ENCODE results near the gene ZMYND11. TPM values are rescaled to one million over a fixed set of nuclear protein-coding genes. Genes with fewer than 3 reads are reported as not detected.

ZMYND11 gene
- total and polyA plus RNA-seq, 5 donors from 2014 or later: 24.8 to 44.2 (median 31.8) TPM

DNA sequence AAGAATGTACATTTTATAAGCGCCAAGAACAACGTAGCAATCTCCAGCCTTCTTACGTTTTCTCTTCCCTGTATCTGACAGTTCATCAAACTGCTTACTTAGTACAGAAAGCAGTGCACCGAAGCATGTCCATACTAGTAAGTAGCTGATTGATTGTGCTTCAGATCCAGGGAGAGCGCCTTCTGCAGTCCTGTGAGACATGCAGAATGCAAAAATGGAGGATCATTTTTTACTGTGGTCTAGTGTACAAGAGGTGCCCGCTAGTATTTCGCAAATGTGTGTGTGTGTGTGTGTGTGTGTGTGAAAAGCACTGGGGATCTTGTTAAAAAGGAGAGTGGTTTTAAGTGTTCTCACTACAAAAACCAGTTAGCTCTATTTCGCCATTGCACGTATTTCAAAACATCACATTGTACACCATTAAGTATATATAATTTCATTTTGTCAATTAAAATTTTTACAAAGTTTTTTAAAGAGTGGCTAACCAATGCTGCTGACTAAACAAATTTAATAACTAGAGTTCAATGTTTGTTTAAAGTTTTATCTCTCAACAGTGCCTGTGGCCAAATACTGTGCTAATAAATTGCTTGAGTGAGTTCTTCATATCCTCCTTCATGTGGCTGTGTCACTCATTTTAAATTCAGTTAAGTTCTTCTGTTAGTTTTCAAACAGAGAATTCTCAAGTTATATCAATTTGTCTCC, 99.6 kb downstream of the ZMYND11 start:
- H3K36me3 Mint-ChIP-seq: peaks cover 30% of the 10 kb centered on the region
- H3K4me3 Mint-ChIP-seq: no peak overlapping the region

DNA sequence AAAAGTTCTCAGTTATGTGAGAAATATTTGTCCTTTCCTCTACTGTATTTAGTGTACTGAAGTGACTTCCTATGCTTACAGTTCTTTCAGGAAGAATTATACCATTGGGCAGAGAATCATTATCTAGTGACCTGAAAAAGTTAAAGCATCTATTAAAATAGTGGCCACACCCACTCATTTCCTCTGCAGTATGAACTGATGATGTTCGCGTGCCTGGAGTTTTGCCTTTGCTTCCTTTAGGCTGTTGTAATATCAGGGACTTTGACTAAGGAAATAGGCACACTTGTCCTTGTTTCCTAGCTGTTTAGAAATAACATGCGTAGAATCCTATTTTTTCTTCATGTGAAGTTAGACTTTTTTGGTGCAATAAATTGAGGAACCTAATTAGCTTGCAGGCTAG, 100.7 kb downstream of the ZMYND11 start:
- Mint-ChIP-seq H3K27ac (no peak overlapping the region), H3K27me3 (no peaks in the 10 kb centered on the region), H3K36me3 (peaks cover 26% of the 10 kb centered on the region), H3K4me3 (no peak overlapping the region), H3K9me3 (no peaks in the 10 kb centered on the region), H3K4me1 (peaks cover 7 to 15% (median 11%) of the 10 kb centered on the region in 4 donors)
- DNase-seq: no peak
- Histone ChIP-seq H3K36me3 (ENCODE audit: control insufficient read depth, insufficient read depth, low read length) (peaks cover 32% of the 10 kb centered on the region), H3K27ac (ENCODE audit: insufficient read depth, low read length, poor library complexity, severe bottlenecking) (no peak overlapping the region), H3K4me3 (ENCODE audit: low read depth, low read length) (no peak overlapping the region), H3K4me1 (ENCODE audit: control insufficient read depth, insufficient read depth, low read length, poor library complexity, severe bottlenecking) (no peaks in the 10 kb centered on the region), H3K27me3 (ENCODE audit: control insufficient read depth, insufficient read depth, low read length) (no peaks in the 10 kb centered on the region), H3K9me3 (ENCODE audit: control insufficient read depth in 2 of 2, low read length in 2 of 2) (no peaks in the 10 kb centered on the region)
- ATAC-seq (ENCODE audit: low read depth in 2 of 2): no peak

More for the DNA sequence above, 99.6 kb downstream of the ZMYND11 start:
- no peak for DNase-seq
- no peaks in the 10 kb centered on the region for H3K27me3 ChIP-seq (ENCODE audit: control insufficient read depth, insufficient read depth, low read length)
- ATAC-seq (ENCODE audit: low read depth in 2 of 2): no peak
- Mint-ChIP-seq H3K27me3 (no peaks in the 10 kb centered on the region), H3K4me1 (peaks cover 7 to 15% (median 11%) of the 10 kb centered on the region in 4 donors), H3K9me3 (no peaks in the 10 kb centered on the region), H3K27ac (peak overlapping the region in 2 of 3 donors; percentile 17 to 26)
- no peaks in the 10 kb centered on the region for H3K4me1 ChIP-seq (ENCODE audit: control insufficient read depth, insufficient read depth, low read length, poor library complexity, severe bottlenecking)
- no peak overlapping the region for H3K27ac ChIP-seq (ENCODE audit: insufficient read depth, low read length, poor library complexity, severe bottlenecking)
- H3K36me3 ChIP-seq (ENCODE audit: control insufficient read depth, insufficient read depth, low read length): peaks cover 26% of the 10 kb centered on the region
- H3K9me3 ChIP-seq (ENCODE audit: control insufficient read depth in 2 of 2, low read length in 2 of 2): no peaks in the 10 kb centered on the region
- H3K4me3 ChIP-seq (ENCODE audit: low read depth, low read length): no peak overlapping the region

DNA sequence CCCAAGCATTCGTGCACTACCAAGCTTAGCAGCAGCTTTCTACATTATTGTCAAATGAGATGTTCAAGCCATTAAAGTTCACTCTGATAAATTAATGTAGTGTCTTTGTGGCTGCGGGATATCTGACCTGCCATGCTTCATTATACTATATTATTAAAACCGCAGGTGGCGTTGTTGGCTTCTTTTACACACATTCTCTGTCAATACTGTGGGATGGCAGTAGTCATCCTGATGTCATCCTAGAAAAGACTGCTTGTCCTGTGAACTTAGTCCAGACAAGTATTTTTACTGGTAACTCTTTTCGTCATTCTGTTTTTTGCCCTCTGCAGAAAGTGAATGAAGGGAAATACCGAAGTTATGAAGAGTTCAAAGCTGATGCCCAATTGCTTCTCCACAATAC, 103.9 kb downstream of the ZMYND11 start:
- Histone ChIP-seq H3K27ac (ENCODE audit: insufficient read depth, low read length, poor library complexity, severe bottlenecking) (no peak overlapping the region), H3K36me3 (ENCODE audit: control insufficient read depth, insufficient read depth, low read length) (peaks cover 45% of the 10 kb centered on the region), H3K4me3 (ENCODE audit: low read depth, low read length) (no peak overlapping the region), H3K9me3 (ENCODE audit: control insufficient read depth in 2 of 2, low read length in 2 of 2) (no peaks in the 10 kb centered on the region), H3K4me1 (ENCODE audit: control insufficient read depth, insufficient read depth, low read length, poor library complexity, severe bottlenecking) (no peaks in the 10 kb centered on the region), H3K27me3 (ENCODE audit: control insufficient read depth, insufficient read depth, low read length) (no peaks in the 10 kb centered on the region)
- ATAC-seq (ENCODE audit: low read depth in 2 of 2): no peak
- H3K27me3 Mint-ChIP-seq: no peaks in the 10 kb centered on the region
- peaks cover 5 to 12% (median 9%) of the 10 kb centered on the region in 4 donors for H3K4me1 Mint-ChIP-seq
- no peak overlapping the region for H3K4me3 Mint-ChIP-seq
- no peak for DNase-seq
- H3K27ac Mint-ChIP-seq: no peak overlapping the region
- H3K36me3 Mint-ChIP-seq: peaks cover 22% of the 10 kb centered on the region
- H3K9me3 Mint-ChIP-seq: no peaks in the 10 kb centered on the region

DNA sequence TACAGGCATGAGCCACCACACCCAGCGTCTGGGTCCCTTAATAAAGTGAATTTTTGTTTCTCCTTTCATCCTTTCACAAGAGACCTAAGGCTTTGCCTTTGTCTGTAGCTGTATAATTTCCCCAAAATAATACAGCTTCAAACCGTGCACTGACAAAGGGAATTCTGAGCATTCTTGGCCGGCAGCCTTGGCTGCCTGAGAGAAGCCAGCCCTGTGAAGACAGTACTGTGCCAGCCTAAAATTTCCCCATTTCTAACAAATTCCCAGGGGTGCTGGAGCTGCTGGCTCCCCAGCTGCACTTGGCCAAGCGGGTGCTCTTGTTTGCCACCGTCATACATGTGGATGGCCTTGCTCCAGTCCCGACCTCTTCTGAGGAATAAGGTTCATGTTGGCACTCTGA, 106.2 kb downstream of the ZMYND11 start:
- no peaks in the 10 kb centered on the region for H3K9me3 Mint-ChIP-seq
- Histone ChIP-seq H3K9me3 (ENCODE audit: control insufficient read depth in 2 of 2, low read length in 2 of 2) (no peaks in the 10 kb centered on the region), H3K4me1 (ENCODE audit: control insufficient read depth, insufficient read depth, low read length, poor library complexity, severe bottlenecking) (no peaks in the 10 kb centered on the region), H3K4me3 (ENCODE audit: low read depth, low read length) (no peak overlapping the region), H3K27me3 (ENCODE audit: control insufficient read depth, insufficient read depth, low read length) (no peaks in the 10 kb centered on the region), H3K27ac (ENCODE audit: insufficient read depth, low read length, poor library complexity, severe bottlenecking) (no peak overlapping the region), H3K36me3 (ENCODE audit: control insufficient read depth, insufficient read depth, low read length) (peaks cover 58% of the 10 kb centered on the region)
- DNase-seq (no peak), ATAC-seq (ENCODE audit: low read depth in 2 of 2) (no peak)
- H3K27ac Mint-ChIP-seq: peak overlapping the region in 1 of 3 donors; percentile 32
- H3K4me1 Mint-ChIP-seq: no peaks in the 10 kb centered on the region
- H3K4me3 Mint-ChIP-seq: no peak overlapping the region
- H3K27me3 Mint-ChIP-seq: no peaks in the 10 kb centered on the region
- H3K36me3 Mint-ChIP-seq: peaks cover 32% of the 10 kb centered on the region

DNA sequence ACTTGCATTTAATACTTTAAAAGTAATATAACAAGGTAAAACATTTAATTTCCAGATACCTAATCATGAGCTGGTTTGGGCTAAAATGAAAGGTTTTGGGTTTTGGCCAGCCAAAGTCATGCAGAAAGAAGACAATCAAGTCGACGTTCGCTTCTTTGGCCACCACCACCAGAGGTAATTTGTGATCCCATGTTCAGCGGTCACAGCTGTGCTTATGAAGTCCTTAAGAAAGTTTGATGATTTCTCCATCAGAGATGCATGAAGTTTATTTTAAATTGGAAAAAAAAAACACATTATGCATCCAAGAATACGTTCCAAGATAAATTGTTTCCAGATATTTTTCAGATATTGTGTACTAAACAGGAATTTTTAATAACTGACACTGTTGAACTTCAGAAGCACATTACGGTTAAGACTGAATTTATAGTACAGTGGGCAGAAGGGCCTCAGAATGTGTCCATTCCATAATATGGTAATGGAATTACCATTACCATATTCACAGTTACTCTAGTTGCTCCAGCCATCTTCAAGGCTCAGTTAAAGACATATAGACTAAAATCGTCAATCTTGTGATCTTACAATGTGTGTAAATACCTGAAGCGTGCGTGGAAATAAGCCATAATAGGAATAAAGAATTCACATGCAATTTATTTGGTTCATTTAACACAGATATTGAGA, 106.8 kb downstream of the ZMYND11 start:
- H3K36me3 ChIP-seq (ENCODE audit: control insufficient read depth, insufficient read depth, low read length): peaks cover 64% of the 10 kb centered on the region
- H3K27ac ChIP-seq (ENCODE audit: insufficient read depth, low read length, poor library complexity, severe bottlenecking): no peak overlapping the region
- H3K4me3 Mint-ChIP-seq: no peak overlapping the region
- DNase-seq (no peak), ATAC-seq (ENCODE audit: low read depth in 2 of 2) (no peak)
- H3K27me3 ChIP-seq (ENCODE audit: control insufficient read depth, insufficient read depth, low read length): no peaks in the 10 kb centered on the region
- no peaks in the 10 kb centered on the region for H3K9me3 ChIP-seq (ENCODE audit: control insufficient read depth in 2 of 2, low read length in 2 of 2)
- no peaks in the 10 kb centered on the region for H3K27me3 Mint-ChIP-seq
- H3K9me3 Mint-ChIP-seq: no peaks in the 10 kb centered on the region
- H3K4me3 ChIP-seq (ENCODE audit: low read depth, low read length): no peak overlapping the region
- H3K36me3 Mint-ChIP-seq: peaks cover 34% of the 10 kb centered on the region
- no peaks in the 10 kb centered on the region for H3K4me1 ChIP-seq (ENCODE audit: control insufficient read depth, insufficient read depth, low read length, poor library complexity, severe bottlenecking)
- H3K4me1 Mint-ChIP-seq: no peaks in the 10 kb centered on the region
- H3K27ac Mint-ChIP-seq: no peak overlapping the region

DNA sequence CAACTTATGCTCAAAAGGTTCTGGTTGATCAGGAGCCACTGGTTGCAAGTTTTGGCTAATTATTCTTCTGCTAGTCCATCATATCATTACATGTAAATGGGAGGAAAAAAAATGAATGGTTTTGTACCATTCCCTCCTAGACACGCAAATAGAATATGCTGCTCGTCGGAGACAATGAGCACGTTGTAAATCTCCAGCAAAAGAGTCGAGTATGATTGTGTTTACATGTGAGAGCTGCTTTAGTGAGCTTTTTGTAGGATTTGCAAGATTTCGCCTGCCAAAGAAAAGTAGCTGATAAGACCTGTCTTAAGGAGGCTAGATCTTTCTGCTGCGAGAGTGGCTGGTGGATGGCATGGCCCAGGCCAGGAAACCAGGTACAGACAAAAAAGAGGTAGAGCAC, 109.0 kb downstream of the ZMYND11 start:
- peaks cover 71% of the 10 kb centered on the region for H3K36me3 ChIP-seq (ENCODE audit: control insufficient read depth, insufficient read depth, low read length)
- H3K4me3 ChIP-seq (ENCODE audit: low read depth, low read length): no peak overlapping the region
- no peaks in the 10 kb centered on the region for H3K27me3 ChIP-seq (ENCODE audit: control insufficient read depth, insufficient read depth, low read length)
- H3K9me3 Mint-ChIP-seq: no peaks in the 10 kb centered on the region
- peaks cover 44% of the 10 kb centered on the region for H3K36me3 Mint-ChIP-seq
- H3K4me3 Mint-ChIP-seq: no peak overlapping the region
- H3K27ac ChIP-seq (ENCODE audit: insufficient read depth, low read length, poor library complexity, severe bottlenecking): no peak overlapping the region
- DNase-seq (no peak), ATAC-seq (ENCODE audit: low read depth in 2 of 2) (no peak)
- H3K27ac Mint-ChIP-seq: peak overlapping the region in 1 of 3 donors; percentile 48
- no peaks in the 10 kb centered on the region for H3K4me1 Mint-ChIP-seq
- no peaks in the 10 kb centered on the region for H3K9me3 ChIP-seq (ENCODE audit: control insufficient read depth in 2 of 2, low read length in 2 of 2)
- H3K27me3 Mint-ChIP-seq: no peaks in the 10 kb centered on the region
- no peaks in the 10 kb centered on the region for H3K4me1 ChIP-seq (ENCODE audit: control insufficient read depth, insufficient read depth, low read length, poor library complexity, severe bottlenecking)

DNA sequence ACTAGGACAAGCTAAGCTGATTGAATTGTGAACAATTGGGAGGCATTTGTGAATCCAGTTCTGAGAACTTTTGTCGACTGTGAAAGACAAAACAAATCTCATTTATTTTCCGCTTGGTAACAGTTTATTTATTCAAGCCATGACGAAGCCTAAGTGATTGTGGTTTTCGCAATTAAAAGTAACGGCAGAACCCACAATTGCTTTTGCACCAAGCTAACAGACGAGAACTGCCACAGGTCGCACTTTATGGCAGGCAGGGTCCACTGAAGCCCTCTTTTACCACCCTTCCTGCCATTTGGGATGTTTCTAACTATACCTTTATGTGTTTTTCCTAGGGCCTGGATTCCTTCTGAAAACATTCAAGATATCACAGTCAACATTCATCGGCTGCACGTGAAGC, 111.2 kb downstream of the ZMYND11 start:
- Histone ChIP-seq H3K9me3 (ENCODE audit: control insufficient read depth in 2 of 2, low read length in 2 of 2) (no peaks in the 10 kb centered on the region), H3K4me1 (ENCODE audit: control insufficient read depth, insufficient read depth, low read length, poor library complexity, severe bottlenecking) (no peaks in the 10 kb centered on the region), H3K27ac (ENCODE audit: insufficient read depth, low read length, poor library complexity, severe bottlenecking) (no peak overlapping the region), H3K36me3 (ENCODE audit: control insufficient read depth, insufficient read depth, low read length) (peaks cover 77% of the 10 kb centered on the region), H3K27me3 (ENCODE audit: control insufficient read depth, insufficient read depth, low read length) (no peaks in the 10 kb centered on the region), H3K4me3 (ENCODE audit: low read depth, low read length) (no peak overlapping the region)
- ATAC-seq (ENCODE audit: low read depth in 2 of 2) (no peak), DNase-seq (no peak)
- H3K4me3 Mint-ChIP-seq: no peak overlapping the region
- H3K9me3 Mint-ChIP-seq: no peaks in the 10 kb centered on the region
- H3K36me3 Mint-ChIP-seq: peaks cover 62% of the 10 kb centered on the region
- H3K4me1 Mint-ChIP-seq: no peaks in the 10 kb centered on the region
- H3K27me3 Mint-ChIP-seq: no peaks in the 10 kb centered on the region
- peak overlapping the region in 1 of 3 donors; percentile 15 for H3K27ac Mint-ChIP-seq

DNA sequence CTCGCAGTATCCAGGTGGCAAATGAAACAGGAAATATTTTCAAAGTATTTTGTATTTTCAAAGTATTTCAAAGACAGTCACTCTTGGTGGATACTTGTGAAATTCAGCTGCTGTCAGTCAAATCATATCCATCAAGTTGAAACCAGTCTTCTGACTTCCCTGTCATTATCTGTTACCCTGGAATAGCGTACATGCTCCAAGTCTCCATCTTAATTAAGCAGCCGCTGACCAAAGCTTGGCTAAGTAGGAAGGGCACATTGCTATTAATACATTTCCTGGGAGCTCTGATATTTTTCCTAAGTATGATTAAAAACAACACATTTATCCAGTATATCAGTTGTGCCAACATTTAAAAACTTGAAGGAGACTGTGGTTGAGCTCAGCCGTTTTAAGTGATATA, 112.2 kb downstream of the ZMYND11 start:
- no peaks in the 10 kb centered on the region for H3K4me1 ChIP-seq (ENCODE audit: control insufficient read depth, insufficient read depth, low read length, poor library complexity, severe bottlenecking)
- no peaks in the 10 kb centered on the region for H3K9me3 ChIP-seq (ENCODE audit: control insufficient read depth in 2 of 2, low read length in 2 of 2)
- H3K27ac ChIP-seq (ENCODE audit: insufficient read depth, low read length, poor library complexity, severe bottlenecking): no peak overlapping the region
- no peak overlapping the region for H3K4me3 ChIP-seq (ENCODE audit: low read depth, low read length)
- peaks cover 69% of the 10 kb centered on the region for H3K36me3 Mint-ChIP-seq
- no peak for ATAC-seq (ENCODE audit: low read depth in 2 of 2)
- H3K27me3 ChIP-seq (ENCODE audit: control insufficient read depth, insufficient read depth, low read length): no peaks in the 10 kb centered on the region
- H3K36me3 ChIP-seq (ENCODE audit: control insufficient read depth, insufficient read depth, low read length): peaks cover 75% of the 10 kb centered on the region
- DNase-seq: no peak
- H3K9me3 Mint-ChIP-seq: no peaks in the 10 kb centered on the region
- no peak overlapping the region for H3K4me3 Mint-ChIP-seq
- H3K27ac Mint-ChIP-seq: peak overlapping the region in 1 of 3 donors; percentile 15
- H3K4me1 Mint-ChIP-seq: peaks cover 0 to 5% (median 0%) of the 10 kb centered on the region in 4 donors
- no peaks in the 10 kb centered on the region for H3K27me3 Mint-ChIP-seq
